Dedifferentiated amniotic fluid mesenchymal stem cell (primary cell): ENCODE measurements around the gene DAGLB.

Source experiments
- DNase-seq: peaks from one replicate; pipeline ENCODE4 v3.0.0-alpha.2; 2016; ENCODE audit errors: extremely low spot score

Gene DAGLB

GRCh38 chr7:6365451-6365850, 82.3 kb downstream of the DAGLB start:
- DNase-seq: no peak

GRCh38 chr7:6360841-6361240, 86.9 kb downstream of the DAGLB start:
- DNase-seq: no peak

GRCh38 chr7:6359734-6360133, 88.0 kb downstream of the DAGLB start:
- DNase-seq: no peak
